Endometrial microvascular endothelial cells (primary cell): ENCODE data around the gene GCH1. TPM values are rescaled to one million over a fixed set of nuclear protein-coding genes. Genes with fewer than 3 reads are reported as not detected.
"Not testable (repeated sequence)": the region's sequence is repeated elsewhere in the genome, so short reads cannot be mapped to it uniquely, and the experiment has no call there.

Experiments
- in situ Hi-C: cut with HindIII; loops from 2 replicates; pipeline ENCODE4 v1.10.0; 2017; ENCODE audit warnings: low sequenced_read_pairs, low pct_unique_long_range_greater_than_20kb; ENCODE audit errors: inconsistent ontology term
- total RNA-seq: library from RNA; depleted of rRNA; stranded (reverse); fragments of >200 nt; gene quantifications from one replicate; pipeline ENCODE4 v1.2.3, GENCODE V29; 2015; ENCODE audit errors: inconsistent ontology term

GCH1 gene
- total RNA-seq, 1 donor from 2014 or later = 9.9 TPM

GRCh38 chr14:54877703-54878021, 25.0 kb downstream of the GCH1 start:
- in situ Hi-C loops = no loop called here

GRCh38 chr14:54877015-54877702, 25.5 kb downstream of the GCH1 start:
- in situ Hi-C loops = no loop called here

- in situ Hi-C loops = not testable (repeated sequence)
These were observed 27.0 kb downstream of the GCH1 start for GRCh38 chr14:54875648-54876047.

GRCh38 chr14:54870154-54871090, 32.2 kb downstream of the GCH1 start:
- in situ Hi-C loops = not testable (repeated sequence)

- in situ Hi-C loops = no loop called here
These were observed 35.6 kb downstream of the GCH1 start for GRCh38 chr14:54867011-54867410.

- in situ Hi-C loops = no loop called here
These were observed 36.0 kb downstream of the GCH1 start for GRCh38 chr14:54866588-54866987.

- in situ Hi-C loops = no loop called here
These were observed 38.1 kb downstream of the GCH1 start for GRCh38 chr14:54864526-54864925.

- in situ Hi-C loops = no loop called here
These were observed 44.8 kb downstream of the GCH1 start for GRCh38 chr14:54857830-54858269.

- in situ Hi-C loops = no loop called here
These were observed 46.5 kb downstream of the GCH1 start for GRCh38 chr14:54856152-54856551.

- in situ Hi-C loops = no loop called here
These were observed 48.4 kb downstream of the GCH1 start for GRCh38 chr14:54854181-54854580.

- in situ Hi-C loops = no loop called here
These were observed 49.3 kb downstream of the GCH1 start for GRCh38 chr14:54853339-54853738.

- in situ Hi-C loops = no loop called here
These were observed 50.4 kb downstream of the GCH1 start for GRCh38 chr14:54852215-54852614.

- in situ Hi-C loops = no loop called here
These were observed 53.7 kb downstream of the GCH1 start for GRCh38 chr14:54848910-54849309.

GRCh38 chr14:54845641-54846040, 57.0 kb downstream of the GCH1 start:
- in situ Hi-C loops = no loop called here

- in situ Hi-C loops = no loop called here
These were observed 58.1 kb downstream of the GCH1 start for GRCh38 chr14:54844479-54844878.

- in situ Hi-C loops = no loop called here
These were observed 61.8 kb downstream of the GCH1 start for GRCh38 chr14:54840798-54841197.

GRCh38 chr14:54840336-54840735, 62.3 kb downstream of the GCH1 start:
- in situ Hi-C loops = no loop called here

- in situ Hi-C loops = no loop called here
These were observed 62.9 kb downstream of the GCH1 start for GRCh38 chr14:54839701-54840119.

GRCh38 chr14:54838931-54839512, 63.6 kb downstream of the GCH1 start:
- in situ Hi-C loops = no loop called here
